GM18909 (cell line): ENCODE data around the gene MED10.

ENCODE experiments used
- ATAC-seq: cut with Tn5 transposase; IDR thresholded peaks from one replicate; pipeline ENCODE4 v1.9.1; 2021; ENCODE audit warnings: mild to moderate bottlenecking; ENCODE audit not compliant: unreplicated experiment, poor library complexity

MED10 gene

DNA sequence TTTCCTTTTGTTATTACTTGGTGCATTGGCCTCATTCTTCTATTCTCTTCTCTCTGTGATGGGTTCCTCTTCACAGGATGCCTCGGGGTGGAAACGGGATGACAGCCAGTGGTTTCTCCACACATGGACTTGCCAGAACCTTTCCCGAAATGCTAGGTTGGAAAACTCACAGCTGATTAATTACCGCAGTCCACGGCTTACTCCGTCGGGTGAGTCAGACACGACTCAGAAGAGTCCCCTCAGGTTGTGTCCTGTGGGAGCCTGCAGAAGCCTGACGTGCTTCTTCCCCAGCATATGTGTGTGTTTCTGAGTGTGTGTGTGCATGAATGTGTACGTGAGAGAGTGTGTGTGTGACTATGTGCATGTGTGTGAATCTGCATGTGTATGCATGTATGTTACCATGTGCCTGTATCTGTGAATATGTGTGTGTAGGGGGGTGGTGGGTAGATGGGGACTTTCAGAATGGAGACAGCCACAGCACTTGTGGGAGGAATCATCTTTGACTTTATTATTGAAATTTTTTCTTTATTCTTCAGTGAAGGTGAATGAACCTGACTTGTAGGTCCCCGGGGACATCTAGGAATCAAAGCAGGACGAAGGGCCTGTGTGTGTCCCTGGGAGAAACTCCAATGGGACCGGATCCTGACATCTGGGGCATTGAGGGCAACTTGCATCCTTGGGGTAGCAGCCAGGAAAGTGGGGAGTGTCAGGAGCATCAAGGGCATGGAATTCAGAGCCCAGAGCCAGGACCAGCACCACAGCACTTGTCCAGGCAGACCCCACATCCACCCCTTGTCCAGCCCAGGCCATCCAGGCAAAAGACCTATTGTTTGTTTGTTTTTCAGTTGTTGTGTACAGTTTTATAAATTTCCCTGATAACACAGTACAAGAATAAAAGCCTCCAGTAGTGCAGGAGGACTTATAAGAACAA is 21.9 kb upstream of the MED10 start:
- ATAC-seq: no peak

DNA sequence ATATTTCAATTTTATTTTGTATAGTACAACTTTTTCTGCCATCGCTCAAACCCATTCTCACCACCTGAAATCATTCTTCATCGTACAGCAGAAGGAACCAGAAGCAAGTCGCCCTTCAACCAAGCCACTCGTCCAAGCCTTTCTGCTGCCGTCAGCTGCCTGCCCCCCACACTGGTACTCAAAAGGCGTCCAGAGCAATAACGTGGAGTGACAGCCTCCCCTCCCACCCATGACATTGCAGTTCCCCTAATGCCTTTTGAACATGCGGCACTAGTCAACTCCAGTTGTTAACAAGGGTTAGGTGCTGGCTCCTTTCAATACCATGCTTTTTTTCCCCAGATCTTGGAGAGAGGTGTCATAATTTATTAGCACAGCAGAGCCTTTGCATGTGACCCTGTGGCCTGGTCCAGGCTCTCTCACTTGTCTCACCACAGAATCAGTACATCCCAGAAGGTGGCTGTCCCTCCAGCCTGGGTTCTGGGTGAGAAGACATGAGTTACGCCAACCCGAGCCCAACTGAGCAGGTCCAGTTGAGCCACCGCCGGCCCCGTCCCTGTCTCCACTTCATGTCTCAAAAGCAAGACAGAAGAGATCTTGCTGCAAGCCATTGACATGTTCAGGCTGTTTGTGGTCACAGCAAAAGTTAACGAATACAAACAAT is 20.4 kb upstream of the MED10 start:
- ATAC-seq: no peak

DNA sequence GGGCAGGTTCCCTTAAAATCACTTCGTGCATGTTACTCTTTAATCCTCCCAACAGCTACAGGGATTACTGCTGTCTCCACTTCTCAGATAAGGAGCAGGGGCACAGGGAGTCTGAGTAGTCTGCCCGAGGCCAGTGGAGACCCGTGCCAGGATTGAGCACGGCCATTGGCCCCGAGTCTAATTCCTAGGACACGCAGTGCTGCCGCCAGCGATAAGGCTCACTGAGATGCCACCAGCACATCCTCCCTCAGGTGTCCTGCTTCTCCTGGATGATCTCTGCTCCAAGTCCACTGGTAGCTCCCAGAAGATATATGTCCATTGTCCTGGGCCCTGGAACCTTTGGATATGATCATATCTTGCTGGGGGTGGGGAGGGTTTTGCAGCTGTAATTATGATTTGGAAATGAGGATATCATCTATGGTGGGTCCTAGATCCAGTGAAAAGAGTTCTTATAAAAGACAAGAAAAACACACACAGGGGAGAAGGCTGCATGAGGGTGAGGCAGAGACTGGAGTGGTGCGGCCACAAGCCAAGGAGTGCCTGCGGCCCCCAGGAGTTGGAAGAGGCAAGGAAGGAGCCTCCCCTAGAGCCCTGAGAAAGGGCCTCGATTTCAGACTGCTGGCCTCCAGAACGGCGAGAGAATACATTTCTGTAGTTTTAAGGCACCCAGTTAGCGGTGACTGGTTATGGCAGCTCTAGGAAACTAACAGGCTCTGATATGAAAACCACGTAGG is 19.4 kb upstream of the MED10 start:
- ATAC-seq: no peak

DNA sequence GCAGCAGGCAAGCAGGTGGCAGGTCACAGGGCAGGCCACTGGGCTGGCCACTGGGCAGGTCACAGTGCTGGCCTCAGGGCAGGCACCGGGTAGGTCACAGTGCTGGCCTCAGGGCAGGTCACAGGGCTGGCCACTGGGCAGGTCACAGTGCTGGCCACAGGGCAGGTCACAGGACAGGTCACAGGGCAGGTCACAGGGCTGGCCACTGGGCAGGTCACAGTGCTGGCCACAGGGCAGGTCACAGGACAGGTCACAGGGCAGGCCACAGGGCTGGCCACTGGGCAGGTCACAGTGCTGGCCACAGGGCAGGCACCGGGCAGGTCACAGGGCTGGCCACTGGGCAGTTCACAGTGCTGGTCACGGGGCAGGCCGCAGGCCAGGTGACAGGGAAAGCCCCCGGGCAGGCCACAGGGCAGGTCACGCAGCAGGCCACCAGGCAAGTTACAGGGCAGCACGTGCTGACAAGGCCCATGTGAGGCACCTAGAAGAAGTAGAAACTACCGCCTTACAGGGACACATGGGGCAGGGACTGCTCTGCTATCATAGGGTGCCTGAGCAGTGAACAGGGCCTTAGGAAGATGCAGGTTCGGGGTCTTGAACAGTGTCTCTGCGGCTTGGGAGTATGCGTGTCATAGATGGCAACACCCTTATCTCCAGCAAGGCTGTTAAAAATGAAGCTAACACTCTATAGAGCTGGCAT is 18.6 kb upstream of the MED10 start:
- no peak for ATAC-seq

DNA sequence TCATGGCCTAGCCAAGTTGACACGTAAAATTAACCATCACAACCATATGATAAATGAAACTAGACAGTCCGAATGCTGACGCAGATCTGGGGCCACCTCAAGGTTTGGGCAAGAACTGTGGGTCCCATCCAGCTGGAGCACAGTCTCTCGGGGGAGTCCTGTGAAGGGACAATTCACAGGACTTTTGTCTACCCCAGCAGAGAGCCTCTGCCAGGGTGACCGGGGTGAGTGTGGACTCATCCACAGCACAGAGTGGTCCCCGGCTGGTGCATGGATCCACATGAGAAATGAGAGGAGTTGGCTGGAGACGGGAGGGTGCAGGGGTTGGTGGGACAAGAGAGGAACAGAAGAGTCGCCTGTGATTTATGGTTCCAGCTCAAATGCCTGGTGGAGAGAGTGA is 17.7 kb upstream of the MED10 start:
- ATAC-seq: no peak

DNA sequence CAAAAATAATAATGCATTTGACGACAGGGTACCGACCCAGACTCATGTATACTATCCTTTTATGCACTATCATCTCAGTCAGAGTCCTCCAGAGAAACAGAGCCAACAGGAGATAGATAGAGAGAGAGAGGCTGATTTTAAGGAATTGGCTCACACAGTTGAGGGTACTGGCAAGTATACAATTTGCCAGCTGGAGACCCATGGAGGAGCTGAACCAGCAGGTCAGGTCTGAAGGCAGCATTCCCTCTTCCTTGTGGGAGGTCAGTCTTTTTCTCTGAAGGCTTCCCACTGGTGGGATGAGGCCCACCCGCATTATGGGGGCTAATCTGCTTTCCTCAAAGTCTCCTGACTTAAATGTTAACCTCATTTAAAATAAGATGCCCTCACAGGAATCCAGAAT is 17.3 kb upstream of the MED10 start:
- no peak for ATAC-seq

GRCh38 chr5:6395102-6395445 is 16.7 kb upstream of the MED10 start:
- no peak for ATAC-seq

GRCh38 chr5:6394429-6395101 is 16.2 kb upstream of the MED10 start:
- no peak for ATAC-seq

GRCh38 chr5:6393596-6394194 is 15.3 kb upstream of the MED10 start:
- ATAC-seq: no peak

- no peak for ATAC-seq
These were observed 14.2 kb upstream of the MED10 start for GRCh38 chr5:6392561-6392960.

- ATAC-seq: no peak
These were observed 12.8 kb upstream of the MED10 start for GRCh38 chr5:6391151-6391550.

DNA sequence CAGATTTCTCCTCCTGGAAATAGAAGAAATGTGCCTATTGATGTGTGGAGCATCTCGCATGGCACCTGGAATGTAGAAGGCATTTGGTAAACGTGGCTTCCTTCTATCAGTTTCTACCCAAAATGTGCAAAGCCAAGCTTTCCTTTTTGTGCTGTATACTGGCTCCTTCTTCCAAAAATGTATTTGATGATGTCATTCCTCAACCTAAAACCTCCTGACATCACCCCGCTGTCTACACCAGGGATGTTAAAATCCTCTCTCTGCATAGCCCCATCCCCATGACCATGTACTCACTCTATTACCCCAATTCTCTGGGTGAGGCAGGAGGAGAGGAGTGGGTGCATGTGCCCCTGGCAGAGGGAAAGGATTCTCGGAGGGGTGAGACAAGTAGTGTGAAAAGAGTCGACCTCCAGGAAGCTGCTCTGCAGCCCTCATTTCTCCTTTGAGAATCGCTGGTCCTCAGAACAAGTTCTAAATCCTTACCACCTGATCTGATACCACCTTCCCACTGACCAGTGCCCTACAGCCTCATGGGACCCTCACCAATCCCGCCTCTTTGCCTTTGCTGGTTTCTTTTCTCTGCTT is 11.7 kb upstream of the MED10 start:
- no peak for ATAC-seq

- no peak for ATAC-seq
These were observed 11.1 kb upstream of the MED10 start for GRCh38 chr5:6389397-6389796.

DNA sequence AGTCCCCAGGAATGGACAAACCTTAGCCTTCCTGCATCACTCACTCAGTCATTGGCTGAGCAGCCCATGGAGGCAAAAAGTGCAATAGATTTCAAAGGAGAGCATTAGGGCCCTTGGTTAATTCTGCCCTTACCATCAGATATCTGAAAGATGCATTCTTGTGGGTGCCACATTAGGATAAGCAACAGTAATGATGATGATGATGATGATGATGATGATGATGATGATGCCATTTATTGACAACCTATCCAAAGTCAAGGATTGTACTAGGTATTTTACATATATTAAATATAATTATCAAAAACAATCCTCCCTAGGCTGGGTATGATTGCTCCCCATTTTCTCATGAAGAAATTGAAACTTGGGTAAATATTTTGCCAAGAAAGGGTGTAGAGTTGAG is 9.6 kb upstream of the MED10 start:
- ATAC-seq: no peak

DNA sequence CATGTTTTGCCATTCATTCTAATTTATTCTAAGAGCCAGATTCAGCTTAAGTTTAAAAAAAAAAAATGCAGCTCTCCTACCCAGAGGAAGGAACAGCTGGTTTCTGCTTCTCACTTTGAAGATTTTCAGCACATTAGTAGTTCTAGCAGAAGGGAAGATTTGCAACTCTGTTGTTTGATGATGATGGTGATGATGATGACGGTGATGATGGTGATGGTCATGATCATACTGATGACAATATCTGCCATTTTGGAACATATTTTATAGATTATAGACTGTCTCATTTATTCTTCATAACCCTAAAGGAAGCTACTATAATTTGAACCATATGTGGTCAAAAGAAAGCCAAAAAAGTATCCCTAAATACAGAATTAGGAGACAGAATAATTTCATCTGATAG is 7.9 kb upstream of the MED10 start:
- no peak for ATAC-seq

DNA sequence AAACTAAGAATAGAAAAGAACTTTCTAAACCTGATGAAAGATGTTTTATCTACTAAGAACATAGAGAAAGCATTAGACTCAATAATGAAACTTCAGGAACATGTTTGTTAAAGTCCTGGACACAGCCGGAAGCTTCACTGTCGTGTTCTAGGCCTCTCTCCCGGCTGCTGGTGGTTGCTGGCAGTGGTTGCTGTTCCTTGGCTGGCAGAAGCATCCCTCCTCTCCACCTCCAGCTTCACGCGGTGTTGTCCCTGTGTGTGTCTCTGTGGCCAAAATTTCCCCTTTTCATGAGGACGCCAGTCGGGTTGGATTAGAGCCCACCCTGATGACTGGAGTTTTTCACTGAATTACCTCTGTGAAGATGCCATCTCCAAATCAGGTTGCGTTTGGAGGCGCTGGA is 6.5 kb upstream of the MED10 start:
- ATAC-seq: no peak

- no peak for ATAC-seq
These were observed 5.0 kb upstream of the MED10 start for GRCh38 chr5:6383376-6383775.

GRCh38 chr5:6379246-6379645 is 899 bp upstream of the MED10 start:
- ATAC-seq: no peak

DNA sequence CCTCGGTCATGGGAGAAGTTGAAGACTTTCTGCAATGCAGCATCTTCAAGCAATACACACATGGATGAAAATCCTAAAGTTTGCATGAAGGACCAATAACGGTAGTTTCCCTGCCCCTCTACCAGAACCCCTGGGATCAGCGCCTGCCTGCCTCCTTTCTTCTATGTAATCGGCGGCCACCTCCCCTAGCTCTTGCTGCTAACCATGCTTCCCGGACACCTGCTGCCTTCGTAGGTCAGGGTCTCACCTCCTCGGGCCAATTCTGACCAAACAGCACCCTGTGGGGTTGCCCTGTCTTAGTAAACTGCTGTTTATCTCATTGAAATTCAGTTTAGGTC is 388 bp upstream of the MED10 start:
- ATAC-seq: peak; percentile 31

- no peak for ATAC-seq
These were observed 804 bp downstream of the MED10 start for GRCh38 chr5:6377582-6377904.
